Psoas muscle (tissue), 8 donors: ENCODE results near the gene CDC42BPA. TPM values are rescaled to one million over a fixed set of nuclear protein-coding genes. Genes with fewer than 3 reads are reported as not detected.
A peak's percentile ranks its signal among the peaks of the same experiment; 100 is the strongest.

Experiments
- ATAC-seq, 4 donors: fragments of 200-7000 bp; cut with Tn5 transposase; one replicate each; pipeline ENCODE4 v1.9.1; 2020; ENCODE audit warnings: moderate library complexity in 3 of 4, mild to moderate bottlenecking in 2 of 4
- DNase-seq, 2 donors: peaks; one replicate each; pipeline ENCODE4 v3.0.0-alpha.2; 2020
- H3K27ac ChIP-seq: fragments of 200-600 bp; one replicate; pipeline ENCODE4 v1.8.0; 2022
- H3K27me3 ChIP-seq, 3 donors: fragments of 200-600 bp in 1 of 3; one replicate each; pipeline versions ENCODE4 v1.6.1 to v1.8.0; 2013 to 2022; ENCODE audit warnings: low read length in 2 of 3, mild to moderate bottlenecking in 2 of 3, moderate library complexity in 1 of 3; ENCODE audit not compliant: insufficient read depth in 3 of 3
- H3K36me3 ChIP-seq, 2 donors: fragments of 200-600 bp in 1 of 2; one replicate each; pipeline versions ENCODE4 v1.6.1 to v1.8.0; 2013 to 2022; ENCODE audit warnings: low read depth in 1 of 2, mild to moderate bottlenecking in 1 of 2, moderate library complexity in 1 of 2; ENCODE audit not compliant: insufficient read depth in 1 of 2
- H3K4me1 ChIP-seq: fragments of 200-600 bp; one replicate; pipeline ENCODE4 v1.8.0; 2022
- H3K4me3 ChIP-seq: fragments of 200-600 bp; one replicate; pipeline ENCODE4 v1.8.0; 2022; ENCODE audit warnings: mild to moderate bottlenecking
- H3K9me3 ChIP-seq: fragments of 200-600 bp; one replicate; pipeline ENCODE4 v1.8.0; 2022
- WGBS, 3 donors: extraction: QIAGEN DNeasy Blood & Tissue Kit; methylation state at CpG; one replicate each; pipeline versions ENCODE4 v1.1.6 to v1.1.7; 2013; 5-methylcytosine and 5-hydroxymethylcytosine counted together
- intact Hi-C, 2 donors: fragments of 100-400 bp; cut with DNase I; formaldehyde crosslinking; loops; one replicate each; pipeline versions ENCODE4 v1.11.0 to v1.14.2; 2022
- polyA plus RNA-seq, 3 donors: library from polyadenylated mRNA; stranded (reverse); fragments of 200-250 nt; gene quantifications; one replicate each; pipeline ENCODE4 v1.2.3, GENCODE V29; 2013
- total RNA-seq, 4 donors: library from RNA; stranded (reverse); fragmentation: NEBNext Ultra II Directional in 2 of 4; extraction: Animal tissue kit (Norgen Biotek cat#: 25700) in 2 of 4; gene quantifications; one replicate each; pipeline versions ENCODE4 v1.2.1 to v1.2.4, GENCODE V29; 2021 to 2023
- TF ChIP-seq, protein P1 (sequence below): fragments of 200-600 bp; IDR thresholded peaks from one replicate; pipeline ENCODE4 v1.8.0; 2022; ENCODE audit warnings: antibody characterized with exemption
- donor health status: healthy with polysubstance abuse.
- donor health status: DM: no; HTN: no; CAD: no; lungs with moderate emphysema.
- donor health status: Bipolar disorder and iron deficiency.
- donor health status: healthy.
- donor health status: DM: yes; HTN: yes; CAD: no.
- donor health status: DM: no; HTN: no; CAD: no.
- donor health status: DM: no; HTN: no; CAD: no.
- donor health status: DM: yes; HTN: yes; CAD: no.

CDC42BPA gene
- total and polyA plus RNA-seq, 7 donors = 5.3 to 23.0 (median 15.7) TPM

DNA sequence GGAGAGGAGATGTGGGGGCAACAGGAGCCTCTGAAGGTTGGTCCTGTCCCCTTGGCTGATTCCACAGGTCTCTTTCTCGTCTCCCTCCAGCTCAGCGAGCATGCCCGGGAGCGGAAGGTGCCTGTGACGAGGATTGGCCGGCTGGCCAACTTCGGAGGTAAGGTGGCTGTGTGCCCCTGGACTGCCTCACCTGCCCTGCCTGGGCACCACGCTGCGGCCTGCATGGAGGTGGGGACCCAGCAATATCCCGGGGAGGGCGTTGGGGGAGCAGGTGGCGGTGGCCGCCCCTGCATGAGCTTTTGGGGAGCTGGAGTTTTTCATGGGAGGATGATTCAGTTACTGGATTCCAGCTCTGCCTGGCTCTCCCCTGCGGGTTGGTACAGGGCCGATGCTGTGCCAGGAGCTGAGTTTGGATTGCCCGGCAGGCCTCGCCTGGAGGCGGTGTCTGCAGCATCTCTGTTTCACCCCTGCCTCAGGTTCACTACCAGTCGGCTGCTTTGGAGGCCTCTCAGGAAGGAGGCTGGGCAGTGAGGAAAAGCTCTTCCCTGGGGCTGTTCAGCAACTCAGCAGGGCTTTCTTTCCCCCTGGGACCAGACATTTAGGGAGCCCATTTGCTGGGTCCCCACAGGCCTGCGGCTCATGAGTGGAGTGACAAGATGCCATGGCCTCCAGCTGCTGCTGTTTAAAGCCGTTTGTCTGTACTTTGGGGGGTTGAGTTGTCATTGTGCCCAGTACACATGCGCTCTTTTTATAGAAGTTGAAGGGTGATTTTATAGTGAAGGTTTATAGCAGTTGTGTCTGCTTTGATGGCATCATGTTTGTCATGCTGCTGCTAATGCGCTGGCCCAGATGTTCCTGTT is 352.5 kb downstream of the CDC42BPA start:
- intact Hi-C loops = loop anchor here in 1 of 2 donors (2.0 kb wide), 1 partner anchor 21 kb away; no protein-coding TSS in a partner anchor
- H3K4me1 ChIP-seq = peaks cover 88% of the 10 kb centered on the region
- ATAC-seq (peak in 3 of 4 donors; percentile 25 to 45 (median 31)), DNase-seq (peak in 1 of 2 donors; percentile 76)
- peak overlapping the region; percentile 95 for H3K27ac ChIP-seq
- H3K36me3 ChIP-seq = peaks cover 0 to 67% of the 10 kb centered on the region in 2 donors
- TF ChIP-seq, protein P1, sequence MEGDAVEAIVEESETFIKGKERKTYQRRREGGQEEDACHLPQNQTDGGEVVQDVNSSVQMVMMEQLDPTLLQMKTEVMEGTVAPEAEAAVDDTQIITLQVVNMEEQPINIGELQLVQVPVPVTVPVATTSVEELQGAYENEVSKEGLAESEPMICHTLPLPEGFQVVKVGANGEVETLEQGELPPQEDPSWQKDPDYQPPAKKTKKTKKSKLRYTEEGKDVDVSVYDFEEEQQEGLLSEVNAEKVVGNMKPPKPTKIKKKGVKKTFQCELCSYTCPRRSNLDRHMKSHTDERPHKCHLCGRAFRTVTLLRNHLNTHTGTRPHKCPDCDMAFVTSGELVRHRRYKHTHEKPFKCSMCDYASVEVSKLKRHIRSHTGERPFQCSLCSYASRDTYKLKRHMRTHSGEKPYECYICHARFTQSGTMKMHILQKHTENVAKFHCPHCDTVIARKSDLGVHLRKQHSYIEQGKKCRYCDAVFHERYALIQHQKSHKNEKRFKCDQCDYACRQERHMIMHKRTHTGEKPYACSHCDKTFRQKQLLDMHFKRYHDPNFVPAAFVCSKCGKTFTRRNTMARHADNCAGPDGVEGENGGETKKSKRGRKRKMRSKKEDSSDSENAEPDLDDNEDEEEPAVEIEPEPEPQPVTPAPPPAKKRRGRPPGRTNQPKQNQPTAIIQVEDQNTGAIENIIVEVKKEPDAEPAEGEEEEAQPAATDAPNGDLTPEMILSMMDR = no peak
- H3K4me3 ChIP-seq = no peak overlapping the region
- H3K9me3 ChIP-seq = no peaks in the 10 kb centered on the region
- WGBS, 3 donors = 54 to 78% (median 57%) methylated on average over 23 of the region's 23 CpGs
- no peaks in the 10 kb centered on the region for H3K27me3 ChIP-seq

DNA sequence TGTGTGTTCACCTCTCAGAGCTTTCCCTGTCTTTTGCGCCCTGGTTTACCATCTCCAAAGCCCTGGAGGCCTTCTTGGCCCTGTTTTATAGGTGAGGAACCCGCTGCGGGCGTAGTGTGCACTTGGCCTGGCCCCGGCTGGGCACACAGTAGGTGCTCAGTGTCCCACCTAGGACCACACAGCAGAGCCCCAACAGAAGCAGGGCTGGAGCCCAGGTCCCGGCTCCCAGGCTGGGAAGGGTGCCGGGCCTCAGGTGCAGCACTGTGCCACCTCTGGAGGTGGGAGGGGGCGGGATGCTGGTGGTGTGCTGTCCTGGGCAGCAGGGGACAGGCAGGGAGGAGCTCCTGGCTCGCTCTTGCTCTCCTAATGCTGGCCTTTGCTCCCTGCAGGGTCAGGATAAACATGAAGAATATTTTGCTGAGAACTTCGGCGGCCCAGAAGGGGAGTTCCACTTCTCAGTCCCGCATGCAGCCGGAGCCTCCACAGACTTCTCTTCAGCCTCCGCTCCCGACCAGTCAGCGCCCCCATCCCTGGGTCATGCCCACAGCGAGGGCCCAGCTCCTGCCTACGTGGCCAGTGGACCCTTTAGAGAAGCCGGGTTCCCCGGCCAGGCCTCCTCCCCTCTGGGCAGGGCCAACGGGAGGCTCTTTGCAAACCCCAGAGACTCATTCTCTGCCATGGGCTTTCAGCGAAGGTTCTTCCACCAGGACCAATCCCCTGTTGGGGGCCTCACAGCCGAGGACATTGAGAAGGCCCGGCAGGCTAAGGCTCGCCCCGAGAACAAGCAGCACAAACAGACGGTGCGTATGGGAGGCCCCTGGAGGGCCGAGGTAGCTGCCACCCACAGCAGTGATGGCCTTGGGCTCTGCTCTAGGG is 353.4 kb downstream of the CDC42BPA start:
- H3K36me3 ChIP-seq = peaks cover 0 to 58% of the 10 kb centered on the region in 2 donors
- TF ChIP-seq, protein P1 = no peak
- H3K27me3 ChIP-seq = no peaks in the 10 kb centered on the region
- H3K27ac ChIP-seq = peak overlapping the region; percentile 95
- no peak for ATAC-seq
- peak in 1 of 2 donors; percentile 45 for DNase-seq
- 83 to 87% (median 83%) methylated on average over 29 of the region's 29 CpGs for WGBS, 3 donors
- H3K9me3 ChIP-seq = no peaks in the 10 kb centered on the region
- peaks cover 82% of the 10 kb centered on the region for H3K4me1 ChIP-seq
- intact Hi-C loops = no loop called here
- H3K4me3 ChIP-seq = peak overlapping the region; percentile 15

DNA sequence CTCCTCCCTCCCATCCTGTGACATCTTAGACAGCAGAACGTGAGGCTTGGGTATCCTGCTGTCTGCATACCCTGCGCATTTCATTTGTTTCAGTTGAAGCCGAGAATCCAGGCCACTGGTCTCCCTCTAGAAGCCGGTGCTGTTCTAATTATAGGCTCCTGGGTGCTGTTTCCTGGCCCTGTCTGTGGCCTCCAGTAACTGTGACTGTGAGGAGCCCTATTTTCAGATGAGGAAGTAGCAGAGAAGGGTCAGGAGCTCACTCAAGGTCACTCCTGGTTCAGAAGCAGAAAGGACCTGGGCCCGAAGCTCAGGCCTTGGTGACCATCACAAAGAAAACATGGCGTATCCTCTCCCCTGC is 354.2 kb downstream of the CDC42BPA start:
- Histone ChIP-seq H3K27ac (peak overlapping the region; percentile 95), H3K36me3 (peaks cover 0 to 52% of the 10 kb centered on the region in 2 donors), H3K4me3 (peak overlapping the region; percentile 15), H3K9me3 (no peaks in the 10 kb centered on the region), H3K27me3 (no peaks in the 10 kb centered on the region), H3K4me1 (peaks cover 75% of the 10 kb centered on the region)
- TF ChIP-seq, protein P1 = no peak
- intact Hi-C loops = no loop called here
- WGBS, 3 donors = 30 to 45% (median 37%) methylated on average over 6 of the region's 6 CpGs
- DNase-seq = peak in 1 of 2 donors; percentile 50
- peak; percentile 38 to 69 (median 58) for ATAC-seq

DNA sequence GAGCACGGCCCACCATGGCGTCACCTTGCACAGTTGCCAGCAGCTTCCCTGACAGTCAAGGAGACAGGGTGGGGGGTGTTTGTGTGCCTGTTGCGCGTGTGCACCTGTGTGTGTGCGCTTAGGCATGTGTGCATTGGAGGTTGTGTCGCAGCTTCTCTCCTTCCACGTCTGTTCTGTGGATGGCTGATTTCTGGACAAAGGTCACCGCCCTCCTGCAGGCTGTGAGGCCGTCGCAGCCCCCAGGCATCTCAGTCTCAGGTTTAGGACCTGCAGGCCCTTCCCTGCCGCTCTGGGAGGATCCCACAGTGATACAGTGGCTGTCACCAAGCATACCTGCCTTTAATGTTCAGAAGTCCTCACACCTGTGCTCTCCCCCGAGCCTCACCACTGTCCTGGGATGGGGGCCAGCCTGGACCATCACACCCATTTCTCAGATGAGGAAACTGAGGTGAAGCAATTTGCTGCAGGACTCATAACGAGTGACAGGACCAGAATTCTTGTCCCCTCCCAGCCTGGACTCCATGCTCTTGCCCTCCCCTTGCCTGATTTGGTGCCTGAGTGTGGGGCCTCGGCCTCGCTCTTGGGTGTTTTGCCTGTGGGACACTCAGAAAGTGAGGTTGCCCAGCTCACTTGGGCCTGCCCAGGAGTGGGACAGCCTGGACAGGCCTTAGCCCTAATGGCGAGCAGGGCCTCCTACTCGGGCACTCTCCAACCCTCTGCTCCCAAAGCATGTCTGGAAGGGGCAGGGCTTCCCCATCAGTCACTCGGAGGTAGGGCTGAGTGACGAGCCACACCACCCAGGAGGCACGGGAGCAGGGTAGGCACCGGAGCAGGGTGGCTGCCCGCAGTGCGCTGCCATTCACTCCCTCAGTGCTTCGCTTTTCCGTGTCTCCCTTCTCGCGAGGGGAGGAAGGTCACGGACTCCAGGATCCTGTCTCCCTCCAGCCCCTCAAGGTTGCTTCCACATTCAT is 355.6 kb downstream of the CDC42BPA start:
- H3K27me3 ChIP-seq = no peaks in the 10 kb centered on the region
- ATAC-seq = no peak
- 66 to 80% (median 68%) methylated on average over 28 of the region's 28 CpGs for WGBS, 3 donors
- H3K4me3 ChIP-seq = no peak overlapping the region
- TF ChIP-seq, protein P1 = no peak
- no peak for DNase-seq
- peaks cover 0 to 50% of the 10 kb centered on the region in 2 donors for H3K36me3 ChIP-seq
- peak overlapping the region; percentile 95 for H3K27ac ChIP-seq
- peaks cover 75% of the 10 kb centered on the region for H3K4me1 ChIP-seq
- no peaks in the 10 kb centered on the region for H3K9me3 ChIP-seq
- intact Hi-C loops = no loop called here
